Vagina (tissue), 2 donors: ENCODE results near the gene HEPN1.

Source experiments
- POLR2A ChIP-seq, 2 donors: fragments of 450-650 bp; IDR thresholded peaks; one replicate each; pipeline ENCODE4 v1.6.1; 2017; ENCODE audit warnings: antibody characterized with exemption in 2 of 2, mild to moderate bottlenecking in 2 of 2, moderate library complexity in 2 of 2
- POLR2AphosphoS5 ChIP-seq, 2 donors: sonication (generic); formaldehyde crosslinking; IDR thresholded peaks; one replicate each; pipeline ENCODE4 v1.9.0; 2017; ENCODE audit warnings: antibody characterized with exemption in 2 of 2, mild to moderate bottlenecking in 2 of 2, low read depth in 1 of 2; ENCODE audit not compliant: insufficient read depth in 1 of 2
- TF ChIP-seq, protein P1 (sequence below), 3 experiments: fragments of 450-650 bp in 2 of 3; fragments of 200-600 bp in 1 of 3; sonication (generic) in 1 of 3; IDR thresholded peaks; one replicate each; pipeline ENCODE4 v1.5.1; 2017 to 2019; ENCODE audit warnings: antibody characterized with exemption in 3 of 3, mild to moderate bottlenecking in 2 of 3, moderate library complexity in 2 of 3

DNA sequence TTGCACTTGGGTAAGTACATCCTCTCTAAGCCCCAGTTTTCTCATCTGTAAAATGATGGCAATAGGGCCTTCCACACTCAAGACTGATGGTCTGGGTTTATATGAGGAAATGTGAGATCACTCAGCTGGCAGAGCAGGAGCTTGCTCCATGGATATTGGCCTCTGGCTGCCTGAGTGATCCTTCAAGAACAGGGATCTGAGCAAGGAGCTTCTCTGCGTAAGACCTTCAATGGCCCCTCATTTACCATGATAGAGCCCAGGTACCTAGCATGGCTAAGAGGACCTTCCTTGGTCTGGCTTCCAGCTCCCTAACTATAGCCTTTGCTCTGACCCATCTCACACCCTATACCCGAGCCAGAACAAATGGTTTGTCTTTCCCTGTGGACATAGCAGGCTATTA is 26.9 kb upstream of the HEPN1 start:
- TF ChIP-seq POLR2A (IDR thresholded peaks at IDR 0.05): no peak
- TF ChIP-seq, protein P1, sequence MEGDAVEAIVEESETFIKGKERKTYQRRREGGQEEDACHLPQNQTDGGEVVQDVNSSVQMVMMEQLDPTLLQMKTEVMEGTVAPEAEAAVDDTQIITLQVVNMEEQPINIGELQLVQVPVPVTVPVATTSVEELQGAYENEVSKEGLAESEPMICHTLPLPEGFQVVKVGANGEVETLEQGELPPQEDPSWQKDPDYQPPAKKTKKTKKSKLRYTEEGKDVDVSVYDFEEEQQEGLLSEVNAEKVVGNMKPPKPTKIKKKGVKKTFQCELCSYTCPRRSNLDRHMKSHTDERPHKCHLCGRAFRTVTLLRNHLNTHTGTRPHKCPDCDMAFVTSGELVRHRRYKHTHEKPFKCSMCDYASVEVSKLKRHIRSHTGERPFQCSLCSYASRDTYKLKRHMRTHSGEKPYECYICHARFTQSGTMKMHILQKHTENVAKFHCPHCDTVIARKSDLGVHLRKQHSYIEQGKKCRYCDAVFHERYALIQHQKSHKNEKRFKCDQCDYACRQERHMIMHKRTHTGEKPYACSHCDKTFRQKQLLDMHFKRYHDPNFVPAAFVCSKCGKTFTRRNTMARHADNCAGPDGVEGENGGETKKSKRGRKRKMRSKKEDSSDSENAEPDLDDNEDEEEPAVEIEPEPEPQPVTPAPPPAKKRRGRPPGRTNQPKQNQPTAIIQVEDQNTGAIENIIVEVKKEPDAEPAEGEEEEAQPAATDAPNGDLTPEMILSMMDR (IDR thresholded peaks at IDR 0.05): no peak
- no peak for TF ChIP-seq POLR2AphosphoS5 (IDR thresholded peaks at IDR 0.05; ENCODE audit: insufficient read depth in 1 of 2, low read depth in 1 of 2)
